ENCODE results near the gene ARL6IP5.

The ARL6IP5 gene, protein sequence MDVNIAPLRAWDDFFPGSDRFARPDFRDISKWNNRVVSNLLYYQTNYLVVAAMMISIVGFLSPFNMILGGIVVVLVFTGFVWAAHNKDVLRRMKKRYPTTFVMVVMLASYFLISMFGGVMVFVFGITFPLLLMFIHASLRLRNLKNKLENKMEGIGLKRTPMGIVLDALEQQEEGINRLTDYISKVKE

DNA sequence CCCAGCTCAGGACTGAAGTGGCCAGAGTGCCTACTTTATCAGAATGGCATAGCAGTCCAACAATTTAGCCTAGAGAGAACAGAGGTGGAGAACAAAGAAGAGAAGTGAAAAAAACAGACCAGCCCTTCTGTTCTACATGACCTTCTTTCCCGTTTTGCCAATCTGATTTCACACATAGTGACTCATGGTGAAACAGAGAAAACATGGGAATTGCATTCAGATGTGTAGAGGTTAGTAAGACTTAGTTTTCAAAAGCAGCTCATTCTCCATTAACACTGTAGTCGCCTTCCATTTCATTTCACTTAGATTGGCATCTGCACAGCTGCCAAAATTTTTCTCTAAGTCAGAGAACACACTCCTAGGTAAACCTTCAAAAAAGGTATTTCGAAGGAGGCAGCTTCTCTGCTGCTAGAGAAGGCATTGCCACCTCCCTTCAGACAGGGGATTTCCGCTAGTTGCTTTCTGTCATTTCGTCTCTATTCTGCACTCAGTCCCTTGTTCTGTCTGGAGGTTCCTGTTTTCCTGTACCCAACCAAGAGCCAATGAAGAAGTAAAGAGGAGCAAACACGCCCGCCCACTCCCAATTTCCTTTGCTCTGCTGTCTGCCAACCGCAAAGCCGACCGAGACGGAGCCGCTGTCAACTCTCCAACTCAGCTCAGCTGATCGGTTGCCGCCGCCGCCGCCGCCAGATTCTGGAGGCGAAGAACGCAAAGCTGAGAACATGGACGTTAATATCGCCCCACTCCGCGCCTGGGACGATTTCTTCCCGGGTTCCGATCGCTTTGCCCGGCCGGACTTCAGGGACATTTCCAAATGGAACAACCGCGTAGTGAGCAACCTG is at the start of gene ARL6IP5:
ARL6IP5 (plus strand) TSS at position 612 of the 842 bp plus-strand sequence; CDS start at position 723, 111 bp downstream.
- DNase-seq, result peak; percentile 78

DNA sequence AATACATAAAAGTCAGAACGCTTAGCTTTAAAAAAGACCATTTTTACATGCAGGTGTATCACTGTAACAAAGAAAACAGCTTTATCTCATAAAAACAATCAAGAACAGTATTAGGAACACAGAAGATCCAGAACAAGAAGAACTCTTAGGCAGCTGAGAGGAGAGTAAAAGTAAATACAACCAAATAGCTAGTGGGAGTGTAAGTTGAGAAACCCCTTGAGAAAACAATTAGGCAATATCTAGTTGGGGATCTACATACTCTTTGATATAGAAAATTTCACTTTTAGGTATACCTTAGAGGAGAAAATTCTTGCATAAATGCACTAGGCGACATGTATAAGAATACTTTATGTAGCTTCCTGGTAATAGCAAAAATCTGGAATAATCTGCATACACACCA is 40.1 kb upstream of the ARL6IP5 start:
- DNase-seq, result no peak

DNA sequence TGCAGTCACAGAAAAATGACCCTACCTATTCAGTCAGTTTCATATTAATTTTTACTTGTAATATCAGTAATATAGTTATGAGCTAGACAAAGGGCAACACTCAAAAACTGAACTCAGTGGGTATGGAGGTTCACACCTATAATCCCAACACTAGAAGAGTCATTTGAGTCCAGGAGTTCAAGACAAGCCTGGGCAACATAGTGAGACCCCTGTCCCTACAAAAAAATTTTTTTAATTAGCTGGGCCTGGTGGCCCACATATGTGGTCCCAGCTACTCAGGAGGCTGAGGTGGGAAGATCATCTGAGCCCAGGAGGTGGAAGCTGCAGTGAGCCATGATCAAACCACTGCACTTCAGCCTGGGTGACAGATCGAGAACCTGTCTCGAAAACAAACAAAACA is 35.7 kb upstream of the ARL6IP5 start:
- DNase-seq, result no peak

DNA sequence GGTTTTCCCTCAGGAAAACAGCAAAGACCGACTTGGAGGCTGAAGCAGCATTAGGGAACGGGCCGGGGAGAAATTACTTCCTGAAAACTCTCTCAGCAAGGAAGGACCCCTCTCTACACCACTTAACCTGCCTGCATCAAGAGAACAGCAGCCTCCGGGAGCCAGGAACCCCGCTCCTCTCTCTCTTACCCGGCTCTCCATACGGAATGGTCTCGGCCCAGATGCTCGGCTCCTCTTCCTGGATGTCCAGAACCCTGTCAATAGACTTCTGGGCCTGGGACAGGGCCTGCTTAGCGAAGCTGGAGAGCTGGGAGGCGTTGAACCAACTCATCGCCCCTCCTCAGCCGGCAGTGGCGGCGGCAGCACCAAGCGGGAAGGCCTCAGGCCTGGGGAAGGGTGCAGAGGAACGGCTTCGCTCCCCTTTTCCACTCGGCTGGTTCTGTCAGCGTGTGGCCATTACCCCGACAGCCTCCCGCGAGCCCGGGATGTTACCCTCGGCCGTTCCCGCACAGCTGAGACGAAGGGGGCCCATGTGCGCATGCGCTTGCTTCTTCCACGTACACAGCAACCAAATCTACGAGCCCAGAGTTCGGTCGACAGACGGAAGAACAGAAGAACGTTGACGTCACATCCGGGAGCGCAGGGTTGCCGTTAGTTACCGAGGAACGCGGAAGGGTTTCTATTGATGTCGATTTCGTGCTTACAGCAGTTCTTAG is 32.8 kb upstream of the ARL6IP5 start, which contains the start of gene TMF1:
TMF1 (minus strand) TSS at position 578 of the 716 bp plus-strand sequence; CDS start at position 331, 247 bp downstream.
- no peak for DNase-seq

DNA sequence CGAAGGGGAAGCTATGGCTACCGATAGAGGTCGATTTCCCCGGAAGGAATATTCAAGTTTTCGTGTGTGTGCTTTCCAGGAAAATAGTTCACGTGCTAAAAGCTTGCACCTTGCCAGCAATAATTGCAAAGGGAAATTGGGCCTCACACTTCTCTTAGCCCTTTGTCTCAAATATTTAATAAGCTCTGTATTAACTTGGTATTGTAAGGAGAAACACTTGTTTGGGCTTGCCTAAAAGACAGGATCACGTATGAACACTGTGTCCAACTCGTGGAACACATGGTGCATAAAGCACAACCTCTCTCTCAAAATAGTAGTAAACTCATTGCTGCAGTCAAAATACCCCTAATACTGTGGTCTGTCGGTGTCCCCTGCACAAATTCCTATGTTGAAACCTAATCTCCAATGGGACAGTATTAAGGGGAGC is 32.3 kb upstream of the ARL6IP5 start:
- DNase-seq, result no peak

DNA sequence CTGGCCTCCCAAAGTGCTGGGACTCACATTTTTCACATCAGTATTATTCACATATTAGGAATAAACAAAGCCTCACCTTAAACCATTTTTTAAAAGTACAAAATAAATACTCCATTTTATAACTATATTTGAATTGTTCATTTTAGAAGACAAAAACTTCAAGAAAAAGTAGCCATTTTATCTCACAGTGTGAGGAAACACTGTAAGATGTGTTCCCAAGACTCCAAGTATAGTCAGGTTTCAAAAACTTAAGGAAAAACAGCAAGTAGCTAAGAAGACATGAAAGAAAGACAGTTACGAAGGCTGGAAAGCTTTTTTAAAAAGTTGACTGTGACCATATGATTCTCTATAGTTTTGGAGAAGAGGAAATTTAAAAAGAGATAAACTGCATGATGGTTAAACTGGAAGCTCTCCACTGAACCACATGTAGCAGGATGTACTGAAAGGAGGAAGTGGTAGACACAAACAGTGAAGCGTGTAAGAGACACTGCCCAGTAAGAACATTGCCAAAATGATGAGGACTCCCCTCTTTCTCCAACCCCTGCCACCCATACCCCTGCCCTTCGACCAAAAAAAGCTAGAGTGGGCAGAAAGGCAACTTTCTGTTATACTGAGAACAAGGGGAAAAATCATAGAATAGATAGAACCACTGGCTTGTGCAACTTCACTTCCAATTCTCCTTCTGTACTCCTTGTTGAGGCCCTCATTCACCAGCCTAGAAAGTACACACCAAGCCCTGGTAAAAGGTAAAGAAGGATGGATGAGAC is 26.4 kb upstream of the ARL6IP5 start:
- DNase-seq, result no peak

DNA sequence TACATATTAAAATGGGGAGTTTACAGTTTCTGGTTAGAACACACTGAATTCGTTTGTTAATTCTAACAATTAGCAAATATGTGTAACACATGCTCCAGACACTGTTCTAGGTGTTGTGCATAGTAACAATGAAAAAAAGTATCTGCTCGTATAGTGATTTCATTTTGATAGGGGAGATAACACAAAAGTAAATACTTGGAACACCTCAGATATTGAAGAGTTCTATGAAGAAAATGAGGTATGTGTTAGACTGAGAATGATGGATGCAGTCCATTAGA is 25.9 kb upstream of the ARL6IP5 start:
- no peak for DNase-seq

DNA sequence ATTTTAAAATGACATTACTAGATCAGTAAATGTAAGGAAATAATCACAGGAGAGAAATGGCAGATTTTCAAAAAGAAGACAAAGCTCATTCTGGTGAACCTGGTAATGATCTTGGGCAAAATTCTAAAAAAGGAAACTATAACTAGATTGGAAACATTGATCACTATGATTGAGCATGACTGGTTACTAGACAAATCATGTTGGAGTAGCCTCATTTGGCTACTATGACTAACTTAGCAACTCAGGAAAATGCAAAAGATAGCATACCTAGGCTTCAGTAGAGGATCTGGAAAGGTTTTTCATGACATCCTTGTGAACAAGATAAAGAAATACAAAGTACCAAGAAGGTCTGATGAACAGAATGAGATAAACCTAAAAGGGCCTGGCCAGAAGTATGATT is 25.0 kb upstream of the ARL6IP5 start:
- no peak for DNase-seq

DNA sequence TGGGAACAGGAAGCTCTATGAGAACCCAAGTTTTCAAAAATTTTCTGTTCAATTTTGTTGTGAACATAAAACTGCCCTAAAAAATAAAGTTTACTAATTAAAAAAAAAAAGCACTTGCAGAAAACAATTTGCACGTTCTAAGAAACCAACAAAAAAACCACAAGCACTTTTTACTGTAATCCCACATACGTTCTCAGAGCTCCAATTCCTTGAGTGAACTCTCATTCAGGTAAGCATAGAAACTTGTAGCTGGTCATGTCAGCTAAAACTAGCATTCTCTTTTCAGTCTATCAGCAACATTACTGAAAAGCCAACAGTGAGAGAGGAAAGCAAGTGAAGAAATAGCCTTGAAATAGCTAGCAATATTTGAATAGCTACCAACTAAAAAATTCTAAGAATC is 21.1 kb upstream of the ARL6IP5 start:
- DNase-seq, result no peak

DNA sequence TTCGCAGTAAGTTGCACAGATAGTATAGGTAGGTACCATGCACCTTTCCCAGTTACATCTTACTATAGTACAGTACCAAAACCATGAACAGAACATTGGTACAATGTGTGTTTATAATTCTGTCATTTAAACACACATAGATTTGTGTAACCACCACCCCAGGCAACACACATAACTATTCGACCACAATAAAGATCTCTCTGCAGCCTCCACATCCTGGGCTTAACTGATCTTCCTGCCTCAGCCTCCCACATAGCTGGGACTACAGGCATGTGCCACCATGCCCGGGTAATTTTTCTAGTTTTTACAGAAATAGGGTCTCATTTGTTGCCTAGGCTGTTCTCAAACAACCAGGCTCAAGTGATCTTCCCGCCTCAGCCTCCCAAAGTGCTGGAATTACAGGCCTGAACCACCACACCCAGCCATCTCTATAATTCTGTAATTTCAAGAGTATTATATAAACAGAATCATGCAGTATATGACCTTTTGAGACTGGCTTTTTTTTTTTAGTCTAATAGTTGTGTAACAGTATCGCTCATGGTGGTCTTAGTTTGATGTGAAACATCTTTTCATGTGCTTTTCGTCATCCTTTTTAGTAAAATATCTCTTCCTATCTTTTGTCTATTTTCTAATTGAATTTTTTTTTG is 19.3 kb upstream of the ARL6IP5 start:
- DNase-seq, result no peak

DNA sequence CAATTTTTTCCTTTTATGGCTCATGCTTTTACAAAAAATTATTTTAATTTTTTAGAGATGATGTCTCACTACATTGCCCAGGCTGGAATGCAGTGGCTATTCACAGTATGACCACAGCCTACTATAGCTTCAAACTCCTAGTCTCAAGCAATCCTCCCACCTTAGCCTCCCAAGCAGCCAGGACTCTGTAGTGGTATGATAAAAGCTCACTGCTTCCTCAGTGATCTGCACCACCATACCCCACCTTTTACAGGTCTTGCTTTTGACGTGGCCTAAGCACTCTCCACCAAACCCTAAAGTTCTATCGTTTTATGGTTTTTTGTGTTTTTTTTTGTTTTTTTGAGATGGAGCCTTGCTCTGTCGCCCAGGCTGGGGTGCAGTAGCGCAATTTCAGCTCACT is 18.6 kb upstream of the ARL6IP5 start:
- DNase-seq, result no peak

DNA sequence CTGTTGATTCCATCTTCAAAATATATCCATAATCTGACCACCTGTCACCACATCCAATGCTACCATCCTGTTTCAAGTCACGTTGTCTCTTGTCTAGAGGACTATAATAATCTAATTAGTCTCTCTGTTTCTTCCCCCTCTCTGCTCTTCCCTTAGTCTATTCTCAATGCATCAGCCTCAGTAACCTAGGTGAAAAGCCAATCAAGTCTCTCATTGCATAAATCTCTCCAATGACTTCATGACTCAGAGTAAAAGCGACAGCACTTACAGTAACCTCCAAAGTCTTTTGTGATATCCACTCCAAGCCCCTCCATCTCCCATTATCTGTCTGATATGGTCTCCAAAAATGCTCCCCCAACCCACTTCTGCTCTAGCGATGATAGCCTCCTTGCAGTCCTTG is 11.8 kb upstream of the ARL6IP5 start:
- no peak for DNase-seq

DNA sequence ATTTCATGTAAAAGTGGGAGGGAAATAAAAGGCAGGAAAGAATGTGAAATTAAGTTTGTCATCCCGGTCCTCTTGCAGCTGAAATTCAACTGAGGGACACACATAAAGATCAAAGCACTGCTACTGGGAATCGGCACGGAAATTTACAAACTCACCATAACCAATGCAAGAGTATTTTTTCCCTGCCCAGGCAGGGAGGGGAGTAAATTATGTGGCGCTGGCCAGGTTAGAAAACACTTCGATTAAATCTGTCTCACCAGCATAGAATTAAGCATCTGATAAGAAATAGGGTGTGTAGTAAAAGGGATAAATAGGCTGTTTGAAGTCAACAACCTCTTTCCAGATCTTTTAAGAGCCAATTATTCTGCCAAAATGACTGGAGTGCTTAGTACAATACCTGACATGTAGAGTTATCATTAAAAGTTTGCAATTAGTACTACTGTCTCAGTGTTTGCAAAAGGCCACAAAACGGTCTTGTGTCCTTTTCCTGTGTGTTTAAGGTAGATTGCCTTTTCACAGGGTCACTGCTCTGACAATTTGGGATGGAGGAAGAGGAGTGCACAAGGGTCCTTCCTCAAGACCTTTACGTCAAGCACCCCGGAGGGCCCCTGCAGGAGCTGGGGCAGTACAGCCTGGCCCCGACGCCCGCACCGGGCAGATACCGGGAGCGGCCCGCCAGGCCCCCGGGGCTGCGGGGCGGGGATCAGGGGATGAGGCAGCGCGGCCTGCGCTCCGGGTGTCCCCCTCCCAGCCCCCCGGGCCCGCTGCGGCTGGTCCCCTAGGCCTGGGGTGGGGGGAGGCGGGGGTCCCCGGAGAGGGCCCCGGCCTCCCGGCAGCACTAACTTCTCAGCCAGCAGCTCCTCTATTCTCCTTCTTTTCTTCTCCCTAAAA is 5.2 kb upstream of the ARL6IP5 start:
- DNase-seq, result peak; percentile 8

DNA sequence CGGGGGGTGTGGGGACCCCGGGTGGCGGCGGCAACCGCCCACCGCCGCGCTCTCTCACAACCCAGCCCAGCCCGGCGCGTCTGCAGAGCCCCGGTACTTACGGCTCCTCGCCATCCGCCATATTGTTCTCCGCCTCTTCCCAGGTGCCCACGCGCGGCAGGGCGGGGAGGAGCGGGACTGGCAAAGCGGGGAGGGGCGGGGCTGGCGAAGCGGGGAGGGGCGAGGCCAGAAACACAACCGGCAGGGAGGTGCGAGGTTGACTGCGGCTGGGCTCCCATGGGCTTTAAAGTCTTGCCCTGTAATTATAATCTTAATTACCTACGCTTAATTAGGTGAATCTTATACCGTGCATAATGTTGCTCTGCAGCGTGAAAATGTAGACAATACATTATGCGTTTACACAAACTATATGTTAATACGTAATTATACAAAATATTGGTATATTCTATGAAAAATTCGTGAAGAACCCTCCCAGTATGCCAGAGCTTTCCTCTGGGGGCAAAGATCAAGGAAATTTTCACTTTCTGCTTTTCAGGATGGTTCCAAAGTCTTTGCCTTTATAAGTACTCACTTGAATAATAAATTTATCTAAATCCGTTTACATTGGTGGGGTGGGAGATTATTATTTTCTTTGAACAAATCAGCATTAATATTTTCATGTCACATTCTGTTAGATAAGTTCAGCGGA is 4.4 kb upstream of the ARL6IP5 start, which contains the start of gene UBA3:
UBA3 (minus strand) TSS at position 133 of the 688 bp plus-strand sequence; CDS start at position 121, 12 bp downstream.
- DNase-seq, result peak; percentile 51

DNA sequence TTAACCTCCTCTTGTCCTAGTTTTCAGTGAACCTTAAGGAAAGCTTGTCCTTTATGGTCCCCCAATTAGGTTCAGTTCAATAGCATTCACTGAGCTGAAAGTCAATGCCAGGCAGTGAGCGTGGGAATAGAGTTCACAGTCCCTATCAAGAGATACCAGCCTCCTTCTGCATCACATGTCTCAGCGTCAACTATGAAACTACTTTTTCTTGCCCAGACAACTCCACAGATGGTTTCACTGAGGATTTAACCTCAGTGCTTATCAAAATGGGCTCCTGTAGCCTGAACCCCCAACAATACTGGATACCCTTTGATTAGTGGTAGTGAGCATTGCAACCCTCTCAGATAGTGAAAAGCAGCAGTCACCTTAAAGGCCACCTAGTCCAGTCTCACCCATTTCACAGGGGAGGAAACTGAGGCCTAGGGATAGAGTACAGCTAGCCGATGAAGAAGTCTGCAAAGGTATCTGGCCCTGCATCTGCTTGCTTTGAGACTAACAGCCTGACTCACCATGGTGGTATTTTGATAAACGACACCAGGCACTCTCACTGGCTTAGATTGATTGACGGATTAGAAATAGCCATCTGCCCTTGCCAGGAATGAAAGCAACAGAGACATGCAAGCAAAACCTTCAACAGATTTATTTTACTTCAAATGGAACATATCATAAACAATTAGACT is 3.0 kb upstream of the ARL6IP5 start:
- DNase-seq, result no peak

DNA sequence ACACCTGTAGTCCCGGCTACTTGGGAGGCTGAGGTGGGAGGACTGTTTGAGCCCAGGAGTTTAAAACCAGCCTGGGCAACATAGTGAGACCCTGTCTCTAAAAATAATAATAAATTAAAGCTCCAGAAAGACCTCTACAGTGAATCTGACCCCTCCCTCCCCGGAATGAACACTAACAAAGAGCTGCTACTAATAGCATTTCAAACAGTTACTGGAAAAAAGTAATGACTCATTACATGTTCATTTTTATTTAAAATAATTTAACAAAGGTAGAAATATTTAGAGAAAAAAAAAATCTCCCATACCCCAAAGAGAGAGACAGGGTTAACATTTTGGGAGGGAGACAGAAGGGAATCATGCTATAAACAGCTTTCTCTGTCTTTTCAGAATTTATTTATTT is 2.4 kb upstream of the ARL6IP5 start:
- DNase-seq, result no peak

DNA sequence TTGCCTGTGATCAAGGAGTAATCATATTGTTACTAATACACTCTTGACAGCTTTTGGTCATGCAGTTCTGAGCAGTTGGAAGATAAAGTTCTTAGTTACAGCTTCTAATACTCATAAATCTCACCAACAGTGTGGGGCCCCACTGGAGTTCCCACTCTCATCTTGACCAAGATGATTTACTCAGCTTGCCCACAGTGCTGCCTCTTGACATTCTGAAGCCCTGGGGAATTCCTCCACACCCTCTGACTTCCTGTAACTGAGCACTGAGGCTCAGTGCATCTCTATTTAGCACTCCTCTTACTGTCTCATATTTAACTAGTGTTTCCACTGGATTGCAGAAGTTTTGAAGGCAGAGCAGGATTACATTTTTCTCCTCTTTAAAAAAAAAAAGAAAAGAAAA is 1.9 kb upstream of the ARL6IP5 start:
- DNase-seq, result no peak

DNA sequence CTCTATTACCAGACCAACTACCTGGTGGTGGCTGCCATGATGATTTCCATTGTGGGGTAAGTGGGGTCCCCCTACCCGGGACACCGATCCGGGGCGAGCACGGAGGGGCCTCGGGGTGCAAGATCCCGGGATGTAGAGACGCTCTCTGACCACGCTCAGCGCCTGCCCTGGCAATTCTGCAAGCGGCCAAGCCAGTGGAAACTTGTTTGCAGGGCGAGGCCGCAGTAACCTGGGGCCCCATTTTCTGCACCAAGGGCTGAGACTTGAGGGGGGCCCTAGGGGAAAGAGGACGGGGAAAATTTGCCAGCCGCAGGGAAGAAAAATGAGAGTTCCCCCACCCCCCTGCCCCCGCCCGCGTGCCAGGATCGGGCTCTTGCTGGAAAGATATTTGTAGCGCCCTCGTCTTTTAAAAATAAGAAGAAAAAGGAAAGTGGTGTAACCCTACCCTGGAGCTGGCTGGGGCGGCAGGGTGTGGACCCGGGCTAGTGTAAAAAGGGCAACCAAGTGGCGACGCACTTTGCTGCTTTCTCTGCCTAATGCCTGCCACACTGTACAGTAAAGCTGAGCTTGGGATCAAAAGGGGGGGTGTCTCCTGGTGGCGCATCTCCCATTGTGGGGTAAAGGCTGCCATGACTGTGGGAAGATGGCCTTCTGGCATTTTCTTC is 563 bp downstream of the ARL6IP5 start:
- DNase-seq, result no peak

DNA sequence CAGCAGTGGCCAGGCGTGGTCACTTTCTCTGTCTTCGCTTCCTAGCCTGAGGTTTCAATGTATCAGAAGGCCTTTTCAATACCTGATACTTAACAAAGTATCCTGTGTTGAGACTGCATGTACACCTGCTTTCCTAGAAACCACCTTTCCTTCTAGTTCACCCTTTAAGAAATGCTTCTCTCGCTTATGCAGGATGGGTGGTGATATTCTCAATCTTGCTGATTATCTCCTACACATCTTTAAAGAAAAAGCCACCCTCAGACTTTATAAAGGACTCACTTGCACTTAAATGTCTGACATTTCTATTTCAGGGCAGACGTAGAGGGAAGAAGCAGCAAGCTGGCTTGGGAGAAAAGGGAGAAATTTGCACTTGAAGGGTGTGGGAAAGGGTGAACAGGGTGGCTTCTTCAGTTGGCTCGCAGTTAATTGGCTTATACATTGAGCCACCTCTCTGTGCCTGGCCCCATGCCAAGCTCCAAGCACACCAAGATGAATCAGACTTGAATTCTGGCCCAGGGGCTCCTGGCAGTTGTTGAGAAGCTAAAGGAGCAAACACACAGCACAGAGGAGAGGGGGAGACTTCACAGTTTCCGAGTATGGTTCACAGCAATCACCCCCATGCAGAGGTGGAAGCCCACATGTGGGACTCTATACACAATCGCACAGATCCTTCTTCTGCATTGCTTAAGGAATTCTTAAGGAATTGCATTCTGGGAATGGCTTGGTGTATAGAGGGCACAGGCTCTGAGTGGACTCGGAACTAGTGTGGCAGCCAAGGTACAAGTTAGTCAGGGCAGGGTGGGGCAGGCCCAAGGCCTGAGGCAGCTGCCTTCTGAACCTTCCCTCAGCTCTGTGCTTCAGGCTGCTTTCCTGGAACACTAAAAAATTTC is 1.3 kb downstream of the ARL6IP5 start:
- DNase-seq, result no peak
